Activated naive CD4-positive, alpha-beta T cell treated with anti-CD3 and anti-CD28 coated beads for 36 hours (primary cell): Measurements from ENCODE around the gene XPR1. TPM values are rescaled to one million over a fixed set of nuclear protein-coding genes. Genes with fewer than 3 reads are reported as not detected.

Experiments used
- CTCF ChIA-PET: fragments of 350-600 bp; sonication (Branson Sonifier 250); formaldehyde crosslinking; loops from one replicate; lab custom pipeline; 2021; ENCODE audit warnings: antibody characterized with exemption; lab: Charles Lee
- DNase-seq: peaks from one replicate; pipeline ENCODE4 v3.0.0-alpha.2; 2020
- H3K27ac Mint-ChIP-seq: one replicate; pipeline ENCODE4 v1.8.0; 2021; ENCODE audit warnings: mild to moderate bottlenecking, mixed read lengths
- H3K27me3 Mint-ChIP-seq: one replicate; pipeline ENCODE4 v1.8.0; 2021; ENCODE audit warnings: low read depth, mixed read lengths
- H3K36me3 Mint-ChIP-seq: one replicate; pipeline ENCODE4 v1.8.0; 2021; ENCODE audit warnings: low read depth, mixed read lengths
- H3K4me1 Mint-ChIP-seq: one replicate; pipeline ENCODE4 v1.8.0; 2021; ENCODE audit warnings: low read depth, mixed read lengths
- H3K4me3 Mint-ChIP-seq: one replicate; pipeline ENCODE4 v1.8.0; 2021; ENCODE audit warnings: mild to moderate bottlenecking, moderate library complexity, mixed read lengths
- H3K9me3 Mint-ChIP-seq: one replicate; pipeline ENCODE4 v1.8.0; 2021; ENCODE audit warnings: mixed read lengths
- intact Hi-C: fragments of 100-400 bp; cut with micrococcal nuclease; formaldehyde crosslinking; loops from one replicate; pipeline ENCODE4 v1.15.1; 2023
- total RNA-seq, 2 experiments: library from RNA; stranded (reverse); gene quantifications; one replicate each; pipeline ENCODE4 v1.2.3, GENCODE V29; 2021

Gene XPR1
- total RNA-seq, 2 experiments from 2014 or later, result 14.8 to 18.1 TPM

GRCh38 chr1:180617774-180618395 is 13.9 kb upstream of the XPR1 start:
- CTCF ChIA-PET, result no interaction called here
- H3K9me3 Mint-ChIP-seq, result no peaks in the 10 kb centered on the region
- H3K4me1 Mint-ChIP-seq, result no peaks in the 10 kb centered on the region
- H3K36me3 Mint-ChIP-seq, result no peaks in the 10 kb centered on the region
- DNase-seq, result no peak
- intact Hi-C loops, result no loop called here
- no peak overlapping the region for H3K4me3 Mint-ChIP-seq
- no peaks in the 10 kb centered on the region for H3K27me3 Mint-ChIP-seq
- H3K27ac Mint-ChIP-seq, result no peak overlapping the region

GRCh38 chr1:180620581-180620980 is 11.2 kb upstream of the XPR1 start:
- Mint-ChIP-seq H3K4me3 (no peak overlapping the region), H3K9me3 (no peaks in the 10 kb centered on the region), H3K27me3 (peaks cover 5% of the 10 kb centered on the region), H3K4me1 (no peaks in the 10 kb centered on the region), H3K27ac (no peak overlapping the region), H3K36me3 (no peaks in the 10 kb centered on the region)
- intact Hi-C loops, result no loop called here
- DNase-seq, result no peak
- CTCF ChIA-PET, result no interaction called here

GRCh38 chr1:180622658-180623508 is 8.9 kb upstream of the XPR1 start:
- Mint-ChIP-seq H3K4me3 (no peak overlapping the region), H3K4me1 (no peaks in the 10 kb centered on the region), H3K36me3 (no peaks in the 10 kb centered on the region), H3K9me3 (no peaks in the 10 kb centered on the region), H3K27ac (no peak overlapping the region), H3K27me3 (peaks cover 9% of the 10 kb centered on the region)
- CTCF ChIA-PET, result interaction anchor here (0.6 kb wide), 1 partner anchor 1704 kb away, joined by 3 read pairs; no protein-coding TSS in a partner anchor
- no peak for DNase-seq
- intact Hi-C loops, result no loop called here

GRCh38 chr1:180623579-180624347 is 8.1 kb upstream of the XPR1 start:
- Mint-ChIP-seq H3K9me3 (no peaks in the 10 kb centered on the region), H3K27ac (no peak overlapping the region), H3K4me3 (no peak overlapping the region), H3K4me1 (no peaks in the 10 kb centered on the region), H3K36me3 (no peaks in the 10 kb centered on the region), H3K27me3 (peaks cover 9% of the 10 kb centered on the region)
- no peak for DNase-seq
- CTCF ChIA-PET, result no interaction called here
- intact Hi-C loops, result no loop called here

GRCh38 chr1:180626711-180627110 is 5.1 kb upstream of the XPR1 start:
- peaks cover 6% of the 10 kb centered on the region for H3K4me1 Mint-ChIP-seq
- peaks cover 9% of the 10 kb centered on the region for H3K27me3 Mint-ChIP-seq
- DNase-seq, result no peak
- intact Hi-C loops, result no loop called here
- no peaks in the 10 kb centered on the region for H3K36me3 Mint-ChIP-seq
- H3K27ac Mint-ChIP-seq, result no peak overlapping the region
- no peaks in the 10 kb centered on the region for H3K9me3 Mint-ChIP-seq
- H3K4me3 Mint-ChIP-seq, result no peak overlapping the region
- CTCF ChIA-PET, result no interaction called here

GRCh38 chr1:180627411-180627810 is 4.4 kb upstream of the XPR1 start:
- Mint-ChIP-seq H3K27ac (no peak overlapping the region), H3K9me3 (no peaks in the 10 kb centered on the region), H3K4me1 (peaks cover 6% of the 10 kb centered on the region), H3K36me3 (no peaks in the 10 kb centered on the region), H3K4me3 (no peak overlapping the region), H3K27me3 (peaks cover 9% of the 10 kb centered on the region)
- intact Hi-C loops, result no loop called here
- CTCF ChIA-PET, result no interaction called here
- DNase-seq, result no peak

GRCh38 chr1:180628646-180629045 is 3.2 kb upstream of the XPR1 start:
- peaks cover 9% of the 10 kb centered on the region for H3K27me3 Mint-ChIP-seq
- H3K4me1 Mint-ChIP-seq, result peaks cover 6% of the 10 kb centered on the region
- intact Hi-C loops, result no loop called here
- no peaks in the 10 kb centered on the region for H3K36me3 Mint-ChIP-seq
- no peak overlapping the region for H3K4me3 Mint-ChIP-seq
- no peaks in the 10 kb centered on the region for H3K9me3 Mint-ChIP-seq
- CTCF ChIA-PET, result interaction anchor here (0.6 to 0.7 kb wide), 2 partner anchors 233 to 991 kb away, joined by 4 to 7 read pairs; no protein-coding TSS in a partner anchor
- no peak for DNase-seq
- H3K27ac Mint-ChIP-seq, result no peak overlapping the region

GRCh38 chr1:180630408-180631193 is 1.2 kb upstream of the XPR1 start:
- intact Hi-C loops, result loop anchor here (1.0 to 10.0 kb wide), 15 partner anchors 45 to 1957 kb away; partner anchors contain the start of genes ACBD6, CEP350, IER5 and QSOX1

GRCh38 chr1:180631194-180631765 is 542 bp upstream of the XPR1 start:
- CTCF ChIA-PET, result interaction anchor here (0.5 to 2.2 kb wide), 8 partner anchors 10 to 510 kb away, joined by 3 to 16 read pairs (median 4); no protein-coding TSS in a partner anchor
- Mint-ChIP-seq H3K4me1 (peaks cover 8% of the 10 kb centered on the region), H3K27ac (peak overlapping the region; percentile 43), H3K36me3 (no peaks in the 10 kb centered on the region), H3K27me3 (no peaks in the 10 kb centered on the region), H3K9me3 (no peaks in the 10 kb centered on the region), H3K4me3 (no peak overlapping the region)
- intact Hi-C loops, result loop anchor here (1.0 to 10.0 kb wide), 15 partner anchors 46 to 1956 kb away; partner anchors contain the start of genes ACBD6, CEP350, IER5 and QSOX1
- DNase-seq, result no peak

More at GRCh38 chr1:180630408-180631193, 1.2 kb upstream of the XPR1 start:
- no peaks in the 10 kb centered on the region for H3K36me3 Mint-ChIP-seq
- no peak overlapping the region for H3K4me3 Mint-ChIP-seq
- H3K9me3 Mint-ChIP-seq, result no peaks in the 10 kb centered on the region
- peak overlapping the region; percentile 23 for H3K27ac Mint-ChIP-seq
- CTCF ChIA-PET, result interaction anchor here (0.5 to 2.2 kb wide), 9 partner anchors 10 to 511 kb away, joined by 3 to 16 read pairs (median 4); no protein-coding TSS in a partner anchor
- H3K4me1 Mint-ChIP-seq, result peaks cover 6% of the 10 kb centered on the region
- DNase-seq, result no peak
- peaks cover 4% of the 10 kb centered on the region for H3K27me3 Mint-ChIP-seq

GRCh38 chr1:180632326-180633056 is 669 bp downstream of the XPR1 start:
- CTCF ChIA-PET, result interaction anchor here (0.6 to 2.2 kb wide), 4 partner anchors 19 to 231 kb away, joined by 3 to 16 read pairs (median 4); no protein-coding TSS in a partner anchor
- intact Hi-C loops, result loop anchor here (1.0 to 10.0 kb wide), 7 partner anchors 99 to 1955 kb away; partner anchors contain the start of genes CEP350, RNASEL and TOR3A
- Mint-ChIP-seq H3K27me3 (no peaks in the 10 kb centered on the region), H3K9me3 (no peaks in the 10 kb centered on the region), H3K27ac (peak overlapping the region; percentile 77), H3K4me3 (no peak overlapping the region), H3K36me3 (no peaks in the 10 kb centered on the region), H3K4me1 (peaks cover 12% of the 10 kb centered on the region)
- peak; percentile 65 for DNase-seq
